Hematopoietic multipotent progenitor cell treated with erythropoietin and hydrocortisone succinate and interleukin-3 and kit ligand, for 15 days (in vitro differentiated cells): Measurements from ENCODE around the gene LGALS1.
"Not testable (repeated sequence)": the region's sequence is repeated elsewhere in the genome, so short reads cannot be mapped to it uniquely, and the experiment has no call there.

Experiments
- DNase-seq: peaks from one replicate; pipeline ENCODE4 v3.0.0-alpha.2; 2015; ENCODE audit warnings: low spot score

Gene LGALS1

GRCh38 chr22:37690407-37690806 is 15.0 kb downstream of the LGALS1 start:
- no peak for DNase-seq

DNA sequence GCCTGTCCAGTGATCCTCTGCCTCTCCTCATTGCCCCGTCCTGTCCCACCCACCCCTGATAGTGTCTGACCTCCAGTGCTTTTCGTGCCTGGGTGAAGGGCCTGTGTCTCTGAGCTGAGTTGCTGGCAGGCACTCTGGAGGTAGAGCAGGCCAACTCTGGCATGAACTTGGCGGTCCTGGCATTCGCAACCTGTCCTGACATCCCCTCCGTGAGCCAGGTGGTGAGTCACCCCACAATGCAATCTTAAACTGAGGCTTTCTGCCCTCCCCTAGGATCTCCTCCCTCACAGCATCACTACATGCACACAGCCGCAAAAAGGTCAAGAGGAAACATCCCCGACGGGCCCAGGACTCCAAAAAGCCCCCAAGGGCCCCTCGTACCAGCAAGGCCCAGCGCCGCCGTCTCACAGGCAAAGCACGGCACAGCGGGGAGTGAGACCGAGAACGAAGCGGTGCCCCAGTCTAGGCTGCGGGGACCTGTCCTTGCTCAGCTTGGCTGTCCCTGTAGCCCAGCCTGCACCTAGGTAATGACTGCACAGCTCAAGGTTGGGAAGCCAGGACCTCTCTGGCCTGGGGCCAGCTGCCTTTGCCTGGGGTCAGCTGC is 15.6 kb downstream of the LGALS1 start:
- no peak for DNase-seq

- no peak for DNase-seq
Measured at GRCh38 chr22:37692627-37693285, 17.3 kb downstream of the LGALS1 start.

DNA sequence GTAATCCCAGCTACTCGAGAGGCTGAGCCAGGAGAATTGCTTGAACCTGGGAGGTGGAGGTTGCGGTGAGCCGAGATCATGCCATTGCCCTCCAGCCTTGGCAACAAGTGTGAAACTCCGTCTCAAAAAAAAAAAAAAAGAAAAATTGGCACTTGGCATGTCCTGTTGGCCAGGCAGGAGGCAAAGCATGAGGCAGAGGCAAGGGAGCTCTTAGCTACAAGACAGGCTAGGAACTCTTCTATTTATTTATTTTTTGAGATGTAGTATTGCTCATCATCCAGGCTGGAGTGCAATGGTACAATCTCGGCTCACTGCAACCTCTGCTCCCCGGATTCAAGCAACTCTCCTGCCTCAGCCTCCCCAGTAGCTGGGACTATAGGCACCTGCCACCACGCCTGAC is 18.7 kb downstream of the LGALS1 start:
- DNase-seq = not testable (repeated sequence)

GRCh38 chr22:37696260-37696656 is 20.8 kb downstream of the LGALS1 start:
- DNase-seq = not testable (repeated sequence)

DNA sequence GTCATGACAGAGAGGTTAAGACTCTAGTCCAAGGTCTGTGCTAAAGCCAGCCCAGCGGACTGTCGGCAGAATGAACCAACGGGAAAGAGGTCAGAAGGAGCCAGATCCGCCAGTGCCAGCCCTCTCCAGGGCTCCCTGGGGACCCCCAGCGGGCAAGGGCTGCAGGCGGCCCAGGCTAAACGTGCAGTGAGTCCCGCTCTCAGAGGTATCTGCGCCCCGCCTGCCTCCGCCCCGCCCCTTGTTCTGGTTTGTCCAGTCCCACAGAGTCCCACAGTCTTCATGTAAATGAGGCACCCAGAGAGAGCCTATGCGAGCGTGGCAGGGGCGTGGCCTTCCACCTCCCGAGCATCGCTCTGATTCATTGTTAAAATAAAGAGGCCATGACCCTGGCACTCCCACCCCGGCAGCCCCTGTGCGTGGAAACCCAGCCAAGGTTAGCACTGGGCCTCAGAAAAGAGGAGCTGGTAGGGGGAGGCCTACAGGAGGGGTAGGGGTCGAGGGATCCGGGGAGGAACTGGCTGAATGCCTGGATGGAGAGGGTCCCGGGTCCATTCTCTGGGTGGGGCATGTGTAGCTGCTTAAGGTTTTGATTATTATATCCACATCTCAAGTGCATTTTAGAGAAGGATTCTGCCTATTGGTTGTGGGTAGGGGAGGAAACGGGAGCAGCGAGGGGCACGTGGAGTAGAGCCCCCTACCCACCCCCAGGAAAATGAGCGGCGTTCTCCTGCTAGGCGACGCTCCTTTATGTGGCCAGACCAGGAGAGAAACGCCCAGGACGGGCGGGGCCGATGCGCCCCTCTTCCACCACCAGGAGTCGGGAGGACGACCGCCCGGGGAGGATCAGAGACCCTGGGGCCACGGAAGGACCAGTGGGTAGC is 21.5 kb downstream of the LGALS1 start, which contains the start of gene TRIOBP:
TSS of gene TRIOBP (plus strand) at position 392 of the 881 bp plus-strand sequence. CDS start 4,318 bp downstream, outside the sequence.
- peak; percentile 64 for DNase-seq

DNA sequence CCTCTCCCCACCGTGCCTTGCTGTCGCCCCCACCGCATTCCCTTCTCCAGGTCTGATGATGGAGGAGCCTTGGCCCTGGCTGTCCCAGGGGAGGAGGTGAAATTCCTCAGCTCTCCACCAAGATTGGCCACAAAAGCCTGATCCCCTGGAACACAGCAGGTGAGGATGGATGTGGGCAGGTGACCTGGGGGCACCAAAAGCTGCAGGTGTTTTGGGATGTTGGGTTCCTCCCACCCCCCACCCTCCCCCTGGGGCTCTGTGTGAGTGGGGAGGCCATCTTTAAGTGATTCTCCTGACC is 22.1 kb downstream of the LGALS1 start:
- no peak for DNase-seq

- no peak for DNase-seq
Measured at GRCh38 chr22:37701141-37701786, 25.8 kb downstream of the LGALS1 start.

DNA sequence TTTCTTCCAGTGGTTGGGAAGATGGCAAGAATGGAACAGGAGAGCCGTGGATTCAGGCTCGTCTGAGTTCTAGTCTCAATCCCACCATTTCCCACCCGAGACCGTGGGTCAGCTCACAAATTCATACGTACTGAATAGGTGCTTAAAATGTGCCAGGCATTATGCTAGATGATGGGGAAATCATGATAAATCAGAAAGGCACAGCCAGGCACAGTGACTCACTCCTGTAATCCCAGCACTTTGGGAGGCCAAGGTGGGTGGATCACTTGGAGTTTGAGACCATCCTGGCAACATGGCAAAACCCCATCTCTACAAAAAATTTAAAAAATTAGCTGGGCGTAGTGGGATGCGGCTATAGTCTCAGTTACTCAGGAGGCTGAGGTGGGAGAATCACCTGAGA is 28.5 kb downstream of the LGALS1 start:
- no peak for DNase-seq

DNA sequence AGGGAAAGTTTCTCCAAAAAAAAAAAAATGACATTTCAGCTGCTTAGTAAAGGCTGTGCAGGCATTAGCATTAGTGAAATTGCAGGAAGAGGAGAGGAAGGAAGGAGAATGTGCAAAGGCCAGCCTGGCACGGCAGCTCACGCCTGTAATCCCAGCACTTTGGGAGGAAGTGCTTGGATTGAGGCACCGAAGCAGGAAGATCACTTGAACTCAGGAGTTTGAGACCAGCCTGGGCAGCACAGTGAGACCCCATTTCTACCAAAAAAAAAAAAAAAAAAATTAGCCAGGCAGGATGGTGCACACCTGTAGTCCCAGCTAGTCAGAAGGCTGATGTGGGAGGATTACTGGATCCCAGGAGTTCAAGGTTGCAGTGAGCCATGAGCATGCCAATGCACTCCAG is 29.2 kb downstream of the LGALS1 start:
- DNase-seq = no peak

DNA sequence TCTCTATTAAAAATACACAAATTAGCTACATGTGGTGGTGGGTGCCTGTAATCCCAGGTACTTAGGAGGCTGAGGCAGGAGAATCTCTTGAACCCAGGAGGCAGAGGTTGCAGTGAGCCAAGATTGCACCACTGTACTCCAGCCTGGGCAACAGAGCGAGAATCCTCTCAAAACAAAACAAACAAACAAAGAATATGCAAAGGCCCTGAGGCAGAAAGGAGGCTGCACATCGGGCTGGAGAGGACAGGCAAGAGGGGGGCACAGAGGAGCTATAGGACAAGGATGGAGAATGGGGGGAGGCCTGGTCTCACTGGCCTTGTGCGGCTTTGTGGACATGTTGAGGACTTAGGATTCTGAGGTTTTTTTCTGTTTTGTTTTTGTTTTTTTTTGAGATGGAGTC is 29.8 kb downstream of the LGALS1 start:
- DNase-seq = no peak

DNA sequence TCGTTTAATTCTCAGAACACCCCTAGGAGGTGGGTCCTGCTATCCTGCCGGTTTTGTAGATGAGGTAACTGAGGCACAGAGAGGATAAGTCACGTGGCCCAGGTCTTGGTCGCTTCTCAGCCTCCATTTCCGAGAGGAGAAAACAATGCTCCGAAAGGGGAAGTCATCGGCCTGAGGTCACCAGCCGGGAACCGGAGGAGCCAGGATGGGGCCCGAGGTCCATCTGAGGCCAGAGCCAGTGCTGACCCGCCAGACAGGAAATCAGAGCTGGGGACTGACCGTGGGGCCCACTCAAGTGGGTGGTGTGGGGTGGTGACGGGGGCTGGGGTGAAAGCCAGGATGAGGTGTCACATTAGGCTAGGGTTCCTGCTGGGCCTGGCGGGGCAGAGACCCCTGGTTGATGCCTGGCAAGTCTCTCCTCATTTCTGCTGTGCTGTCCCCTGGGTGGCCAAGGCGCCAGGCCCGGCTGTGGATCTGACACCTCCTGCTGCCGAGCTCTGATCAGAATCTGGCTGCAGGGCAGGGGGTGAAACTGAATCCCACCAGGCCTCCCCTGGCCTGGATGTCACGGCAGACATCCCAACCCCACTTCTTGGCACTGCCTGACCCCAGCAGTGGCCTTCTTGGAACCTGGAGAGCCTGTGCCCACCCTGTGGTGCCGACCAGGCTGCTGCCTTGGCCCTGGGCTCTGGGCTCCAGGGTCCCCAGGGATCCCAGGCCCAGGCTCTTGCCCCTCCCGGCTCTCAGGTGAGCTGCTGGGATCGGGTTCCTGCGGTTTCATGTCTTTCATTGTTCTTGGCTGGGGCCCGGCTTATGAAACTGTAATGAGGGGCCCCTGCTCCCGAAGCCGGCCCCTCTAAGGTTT is 33.4 kb downstream of the LGALS1 start:
- DNase-seq = no peak

- no peak for DNase-seq
Measured at GRCh38 chr22:37709445-37709765, 34.0 kb downstream of the LGALS1 start.

DNA sequence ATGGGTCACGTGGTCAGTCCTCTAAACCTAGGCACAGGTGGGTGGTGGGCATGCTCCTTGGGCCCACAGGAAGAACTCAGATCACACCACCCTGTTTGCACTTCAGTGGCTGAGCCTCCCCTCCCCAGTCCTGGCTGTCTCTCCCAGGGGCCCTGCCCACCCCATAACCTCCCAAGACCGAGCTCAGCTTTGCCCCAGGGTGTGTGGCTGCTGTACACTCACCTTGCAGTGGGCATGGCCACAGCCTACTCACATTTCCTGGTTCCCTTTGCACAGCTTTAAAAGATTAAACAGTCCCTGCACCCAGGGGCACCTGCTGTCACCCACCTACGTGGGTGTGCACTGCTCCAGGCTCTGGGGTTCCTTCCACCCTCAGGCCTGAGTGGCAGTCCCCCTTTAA is 35.2 kb downstream of the LGALS1 start:
- no peak for DNase-seq

DNA sequence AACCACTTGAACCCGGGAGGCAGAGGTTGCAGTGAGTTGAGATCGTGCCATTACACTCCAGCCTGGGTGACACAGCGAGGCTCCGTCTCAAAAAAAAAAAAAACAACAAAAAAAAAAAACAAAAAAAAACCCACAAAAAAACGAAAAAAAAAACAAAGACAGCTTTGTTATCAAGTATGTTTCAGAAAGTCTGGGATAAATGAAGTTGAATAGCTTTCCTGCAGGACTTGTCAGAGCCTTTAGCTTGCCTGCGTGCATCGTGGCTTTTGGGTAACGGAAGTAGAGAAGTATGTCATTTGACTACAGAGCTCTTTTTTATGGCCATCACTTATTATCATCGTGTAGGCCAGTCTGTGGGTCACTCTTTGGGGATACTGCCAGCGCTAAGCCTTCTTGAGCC is 36.1 kb downstream of the LGALS1 start:
- DNase-seq = no peak

GRCh38 chr22:37713761-37714160 is 38.3 kb downstream of the LGALS1 start:
- DNase-seq = no peak

GRCh38 chr22:37714634-37715033 is 39.2 kb downstream of the LGALS1 start:
- no peak for DNase-seq

GRCh38 chr22:37715760-37716159 is 40.3 kb downstream of the LGALS1 start:
- no peak for DNase-seq

GRCh38 chr22:37716708-37717107 is 41.3 kb downstream of the LGALS1 start:
- DNase-seq = no peak

- DNase-seq = not testable (repeated sequence)
Measured at GRCh38 chr22:37717235-37717634, 41.8 kb downstream of the LGALS1 start.

DNA sequence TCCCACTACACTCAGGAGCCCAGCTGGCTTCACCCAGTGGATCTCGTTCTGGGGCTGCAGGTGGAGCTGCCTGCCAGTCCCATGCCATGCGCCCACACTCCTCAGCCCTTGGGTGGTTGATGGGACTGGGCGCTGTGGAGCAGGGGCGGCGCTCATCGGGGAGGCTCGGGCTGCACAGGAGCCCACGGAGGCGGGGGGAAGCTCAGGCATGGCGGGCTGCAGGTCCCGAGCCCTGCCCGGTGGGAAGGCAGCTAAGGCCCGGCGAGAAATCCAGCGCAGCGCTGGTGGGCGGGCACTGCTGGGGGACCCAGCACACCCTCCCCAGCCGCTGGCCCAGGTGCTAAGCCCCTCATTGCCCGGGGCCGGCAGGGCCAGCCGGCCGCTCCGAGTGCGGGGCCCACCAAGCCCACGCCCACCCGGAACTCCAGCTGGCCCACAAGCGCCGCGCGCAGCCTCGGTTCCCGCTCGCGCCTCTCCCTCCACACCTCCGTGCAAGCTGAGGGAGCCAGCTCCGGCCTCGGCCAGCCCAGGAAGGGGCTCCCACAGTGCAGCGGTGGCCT is 42.4 kb downstream of the LGALS1 start:
- DNase-seq = not testable (repeated sequence)
